GM20000 (cell line): Measurements from ENCODE around the gene C11orf42.

Experiments used
- DNase-seq: peaks from one replicate; pipeline ENCODE4 v3.0.0; 2012; ENCODE audit warnings: low spot score
- TF ChIP-seq, protein P1 (sequence below): IDR thresholded peaks from 2 replicates; pipeline ENCODE4 v1.5.1; 2012; ENCODE audit warnings: mild to moderate bottlenecking, control low read depth; ENCODE audit errors: extremely low read depth, missing control alignments

The C11orf42 gene

DNA sequence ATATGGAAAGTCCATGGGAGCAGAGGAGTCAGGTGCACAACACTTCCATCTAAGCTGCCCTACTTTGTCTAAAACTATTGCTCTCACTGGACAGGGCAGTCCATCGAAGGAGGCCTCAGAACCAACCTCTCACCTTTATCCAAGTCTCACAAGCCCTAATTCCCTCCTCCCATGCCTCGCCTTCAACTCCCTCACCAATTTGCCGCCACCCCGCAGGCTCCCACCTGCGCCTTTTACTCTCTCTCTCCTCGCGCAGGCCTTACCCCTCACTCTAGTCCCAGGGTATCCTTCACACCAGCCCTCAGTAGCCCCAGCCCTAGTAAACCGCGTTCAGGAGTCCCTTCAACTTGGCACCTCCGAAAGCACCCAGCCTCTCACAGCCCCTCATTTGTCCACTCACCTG, 28.6 kb downstream of the C11orf42 start:
- DNase-seq: no peak
- TF ChIP-seq, protein P1, sequence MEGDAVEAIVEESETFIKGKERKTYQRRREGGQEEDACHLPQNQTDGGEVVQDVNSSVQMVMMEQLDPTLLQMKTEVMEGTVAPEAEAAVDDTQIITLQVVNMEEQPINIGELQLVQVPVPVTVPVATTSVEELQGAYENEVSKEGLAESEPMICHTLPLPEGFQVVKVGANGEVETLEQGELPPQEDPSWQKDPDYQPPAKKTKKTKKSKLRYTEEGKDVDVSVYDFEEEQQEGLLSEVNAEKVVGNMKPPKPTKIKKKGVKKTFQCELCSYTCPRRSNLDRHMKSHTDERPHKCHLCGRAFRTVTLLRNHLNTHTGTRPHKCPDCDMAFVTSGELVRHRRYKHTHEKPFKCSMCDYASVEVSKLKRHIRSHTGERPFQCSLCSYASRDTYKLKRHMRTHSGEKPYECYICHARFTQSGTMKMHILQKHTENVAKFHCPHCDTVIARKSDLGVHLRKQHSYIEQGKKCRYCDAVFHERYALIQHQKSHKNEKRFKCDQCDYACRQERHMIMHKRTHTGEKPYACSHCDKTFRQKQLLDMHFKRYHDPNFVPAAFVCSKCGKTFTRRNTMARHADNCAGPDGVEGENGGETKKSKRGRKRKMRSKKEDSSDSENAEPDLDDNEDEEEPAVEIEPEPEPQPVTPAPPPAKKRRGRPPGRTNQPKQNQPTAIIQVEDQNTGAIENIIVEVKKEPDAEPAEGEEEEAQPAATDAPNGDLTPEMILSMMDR: no peak

DNA sequence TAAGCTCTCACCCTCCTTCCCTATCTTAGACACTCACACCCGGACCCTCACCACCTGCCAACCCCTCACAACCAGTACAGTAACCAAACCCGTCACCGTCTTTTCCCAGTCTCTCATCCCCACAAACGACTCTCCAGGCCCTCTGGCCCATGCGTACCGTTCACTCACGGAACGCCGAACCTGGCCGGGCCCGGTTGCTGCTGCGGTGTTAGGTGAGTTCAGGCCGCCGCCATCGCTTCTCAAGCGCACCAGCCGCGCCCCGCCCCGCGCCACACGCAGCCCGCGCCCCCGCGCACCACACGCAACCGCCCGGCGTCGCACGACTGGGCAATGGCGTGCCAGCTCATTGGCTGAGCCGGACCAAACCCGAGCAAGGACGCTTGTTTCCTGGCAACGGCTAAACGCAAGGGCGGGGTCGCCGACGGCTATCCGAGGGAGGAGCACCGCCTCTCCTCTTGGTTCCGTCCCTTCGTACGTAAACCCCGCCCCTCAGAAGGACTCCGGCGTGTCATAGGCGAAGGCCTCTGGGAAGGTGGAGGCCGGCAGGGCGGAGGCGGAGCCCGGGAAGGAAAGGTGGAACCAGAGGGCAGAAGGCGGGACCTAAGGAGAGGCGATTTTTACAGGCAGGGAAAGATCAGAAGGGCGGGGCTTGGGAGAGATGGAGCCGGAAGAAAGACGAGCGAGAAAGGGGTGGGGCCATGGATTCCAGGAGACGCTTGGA, 29.2 kb downstream of the C11orf42 start, which contains the start of gene FHIP1B:
Gene FHIP1B (minus strand): TSS at position 250 of the 721 bp plus-strand sequence. CDS start 10,120 bp downstream, outside the sequence.
- DNase-seq: peak; percentile 97

DNA sequence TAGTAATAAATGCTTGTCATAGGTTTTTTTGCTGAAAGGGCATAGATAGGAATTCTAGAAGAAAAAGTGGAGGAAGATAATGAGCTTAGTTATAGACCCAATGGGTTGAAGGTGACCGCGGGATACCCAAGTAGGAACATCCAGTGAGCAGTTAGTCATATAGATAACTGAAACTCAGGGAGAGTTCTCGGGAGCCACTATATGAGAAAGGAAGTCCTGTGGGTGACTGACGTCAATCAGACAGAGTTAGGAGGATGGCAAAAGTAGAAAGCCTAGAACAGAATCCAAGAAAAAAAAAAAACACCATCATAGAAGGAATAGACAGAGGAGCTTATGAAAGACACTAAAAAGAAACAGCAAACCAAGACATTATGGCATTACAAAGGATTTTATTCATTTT, 31.9 kb downstream of the C11orf42 start:
- TF ChIP-seq, protein P1: no peak
- no peak for DNase-seq

More for the DNA sequence above, 29.2 kb downstream of the C11orf42 start, which contains the start of gene FHIP1B:
- TF ChIP-seq, protein P1: no peak

DNA sequence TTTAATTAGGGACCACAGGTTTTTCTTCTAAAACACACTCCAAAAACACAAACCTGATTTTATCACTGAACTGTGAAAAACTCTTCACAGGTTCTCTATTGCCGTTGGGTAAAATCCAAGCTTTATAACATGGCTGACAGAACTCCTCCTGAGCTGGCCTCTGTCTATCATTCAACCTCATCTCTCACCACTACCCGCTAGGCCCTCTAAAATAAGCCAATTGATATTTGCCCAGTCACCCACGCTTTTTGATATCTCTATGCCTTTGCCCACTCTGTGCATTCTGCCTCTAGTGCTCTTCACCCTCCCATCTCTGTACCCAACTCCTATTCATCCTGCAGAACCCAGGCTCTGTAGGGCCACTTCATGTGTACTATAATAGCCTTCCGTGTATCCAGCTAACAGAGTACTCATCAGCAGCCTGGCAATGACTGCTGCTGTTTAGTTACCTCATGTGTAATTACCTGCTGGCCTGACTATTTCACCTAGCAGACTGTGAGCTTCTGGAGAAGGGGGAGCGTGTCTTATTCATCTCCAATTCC, 32.5 kb downstream of the C11orf42 start:
- TF ChIP-seq, protein P1: no peak
- DNase-seq: no peak

DNA sequence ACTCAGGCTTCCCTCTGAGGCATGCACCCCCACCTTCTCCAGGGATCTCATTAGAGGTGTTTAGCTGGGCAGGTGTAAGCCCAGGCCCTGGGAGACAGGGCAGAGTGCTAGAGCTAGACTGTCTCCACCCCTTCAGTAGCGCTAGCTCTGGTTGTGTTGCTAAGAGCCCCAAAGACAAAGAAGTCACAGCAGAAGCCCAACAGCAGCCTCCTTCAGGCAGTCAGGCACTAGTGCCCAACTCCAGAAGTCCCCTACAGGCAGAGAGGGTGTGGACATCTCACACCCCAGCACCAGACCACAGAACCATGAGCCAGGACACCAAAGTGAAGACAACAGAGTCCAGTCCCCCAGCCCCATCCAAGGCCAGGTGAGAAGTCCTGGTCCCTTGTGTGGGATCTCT, 33.5 kb downstream of the C11orf42 start, which contains the start of gene CNGA4:
Gene CNGA4 (plus strand): TSS at position 188 of the 400 bp plus-strand sequence. CDS start 118 bp downstream, at position 306.
- TF ChIP-seq, protein P1: no peak
- no peak for DNase-seq

DNA sequence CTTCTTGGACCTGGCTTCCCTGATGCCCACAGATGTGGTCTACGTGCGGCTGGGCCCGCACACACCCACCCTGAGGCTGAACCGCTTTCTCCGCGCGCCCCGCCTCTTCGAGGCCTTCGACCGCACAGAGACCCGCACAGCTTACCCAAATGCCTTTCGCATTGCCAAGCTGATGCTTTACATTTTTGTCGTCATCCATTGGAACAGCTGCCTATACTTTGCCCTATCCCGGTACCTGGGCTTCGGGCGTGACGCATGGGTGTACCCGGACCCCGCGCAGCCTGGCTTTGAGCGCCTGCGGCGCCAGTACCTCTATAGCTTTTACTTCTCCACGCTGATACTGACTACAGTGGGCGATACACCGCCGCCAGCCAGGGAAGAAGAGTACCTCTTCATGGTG, 34.8 kb downstream of the C11orf42 start:
- TF ChIP-seq, protein P1: no peak
- no peak for DNase-seq

DNA sequence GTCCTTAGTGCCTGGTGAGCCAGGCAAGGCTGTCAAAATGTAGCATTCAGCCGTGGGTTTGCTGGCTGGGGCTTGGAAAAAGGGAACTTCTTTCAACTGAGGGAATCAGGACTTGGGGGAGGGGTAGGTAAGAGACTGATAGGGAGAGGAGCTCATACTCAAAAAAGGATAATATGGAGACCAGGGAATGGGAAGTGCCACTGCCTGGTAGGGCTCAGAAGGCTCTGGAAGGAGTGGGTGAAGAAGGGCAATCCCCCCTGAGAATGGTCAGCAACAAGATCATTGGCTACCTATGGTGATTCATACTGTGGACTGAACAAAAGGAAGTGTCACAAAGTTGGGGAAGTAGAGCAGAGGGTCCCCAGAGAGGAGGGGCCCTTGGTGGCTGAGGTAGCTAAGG, 35.4 kb downstream of the C11orf42 start:
- no peak for DNase-seq
- TF ChIP-seq, protein P1: no peak
